GM04503 (cell line): ENCODE measurements around the gene RIC8B.

Experiments used
- DNase-seq: peaks from one replicate; pipeline ENCODE4 v3.0.0-alpha.2; 2012; ENCODE audit warnings: low read depth

RIC8B gene

DNA sequence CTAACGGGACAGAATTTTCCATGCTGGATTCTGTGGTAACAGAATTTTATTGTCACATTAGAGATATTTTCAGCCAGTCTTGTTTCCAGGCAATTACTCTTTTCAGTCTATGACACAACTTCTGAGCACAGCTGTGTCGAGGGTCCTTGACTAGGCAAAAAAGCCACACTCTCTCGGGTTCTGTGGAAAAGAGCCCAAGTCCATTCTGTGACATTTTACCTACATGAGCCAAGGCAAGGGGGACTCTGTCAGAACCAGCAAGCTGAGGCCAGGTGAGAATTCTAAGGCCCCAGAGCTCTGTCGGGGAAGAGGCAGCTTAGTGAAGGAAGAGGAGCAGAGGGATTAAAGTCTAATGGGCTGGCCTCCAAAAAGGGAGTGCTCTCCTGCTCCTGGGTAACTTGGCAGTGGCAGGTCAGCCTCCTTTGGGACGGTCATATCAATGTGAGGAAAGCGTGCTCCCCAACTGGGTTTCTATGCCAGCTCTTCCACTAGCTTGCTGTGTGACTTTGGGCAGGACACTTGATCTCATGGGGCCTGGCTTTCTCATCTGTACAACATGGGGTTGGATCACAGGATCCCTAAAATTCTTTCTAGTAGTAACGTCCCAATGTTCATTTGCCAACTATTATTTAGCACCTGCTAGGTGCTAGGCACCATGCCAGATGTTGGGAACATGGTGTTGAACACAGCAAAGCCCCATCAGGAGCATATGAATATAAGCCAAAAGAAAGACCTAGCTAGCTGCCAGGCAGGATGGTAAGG, 16.0 kb upstream of the RIC8B start:
- no peak for DNase-seq

DNA sequence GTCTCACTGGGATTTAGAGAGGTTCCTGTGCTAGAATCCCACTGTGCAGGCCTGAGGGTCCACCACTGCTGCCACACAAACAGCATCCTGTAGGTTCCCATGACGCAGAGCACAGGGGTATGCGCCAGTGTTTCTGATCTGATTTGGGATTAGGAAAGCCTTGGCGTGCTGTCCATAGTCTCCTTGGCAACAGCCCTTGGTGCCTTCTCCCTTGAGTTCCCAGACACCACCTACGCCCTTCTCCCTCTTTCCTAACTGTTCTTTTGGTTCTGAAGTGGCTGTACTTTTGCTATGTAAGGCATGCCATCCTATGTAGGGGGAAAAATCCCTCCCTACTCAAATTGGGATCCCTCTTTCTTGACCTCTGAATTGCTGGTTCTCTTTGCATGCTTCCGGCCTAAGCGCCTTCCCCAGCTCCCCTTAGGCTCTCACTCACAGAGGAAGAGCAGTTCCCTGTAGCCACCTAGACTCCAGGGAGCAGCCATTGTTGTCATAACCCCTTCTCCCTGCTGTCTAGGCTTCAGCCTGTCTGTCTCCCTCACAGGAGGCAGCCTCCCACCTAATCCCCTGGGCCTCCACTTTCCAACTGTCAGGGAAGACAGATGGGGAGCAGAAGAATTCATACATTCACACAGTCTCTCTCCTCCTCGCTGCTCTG, 14.8 kb upstream of the RIC8B start:
- no peak for DNase-seq

DNA sequence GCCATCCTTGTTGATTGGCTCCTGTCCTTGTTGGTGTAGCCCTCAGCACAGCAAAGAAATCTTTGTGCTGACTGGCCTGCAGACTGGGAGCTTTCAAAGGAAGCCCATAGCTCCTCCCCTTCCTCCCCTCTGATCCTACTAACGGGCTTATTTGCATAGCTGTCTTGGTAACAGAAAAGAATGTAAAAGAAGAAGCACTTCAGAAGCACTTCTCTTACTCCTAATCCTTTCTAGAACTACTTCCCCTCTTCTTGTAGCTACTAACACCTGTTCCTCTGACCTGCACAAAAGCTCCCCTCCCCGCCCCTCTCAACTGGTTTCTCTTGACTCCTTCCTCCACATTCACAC, 14.3 kb upstream of the RIC8B start:
- DNase-seq = no peak

DNA sequence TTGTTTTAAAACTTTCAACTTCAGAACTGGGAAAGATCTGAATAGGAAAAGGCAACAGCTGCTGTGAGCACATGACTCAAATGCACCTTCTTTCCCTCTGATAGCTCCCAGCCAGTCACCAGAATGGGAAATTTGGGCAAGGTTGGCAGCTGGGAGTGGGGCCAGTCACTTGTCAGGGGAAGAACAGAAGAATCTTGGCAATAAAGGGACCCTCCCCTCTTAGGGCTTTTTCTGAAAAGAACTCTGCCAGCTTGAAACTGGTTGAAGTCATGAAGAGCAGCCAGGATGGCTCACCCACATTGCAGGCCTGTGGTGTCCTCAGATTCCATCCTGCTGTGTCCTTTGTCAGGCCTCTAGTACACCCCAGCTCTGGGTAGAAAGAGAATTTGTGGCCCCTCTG, 10.3 kb upstream of the RIC8B start:
- no peak for DNase-seq

DNA sequence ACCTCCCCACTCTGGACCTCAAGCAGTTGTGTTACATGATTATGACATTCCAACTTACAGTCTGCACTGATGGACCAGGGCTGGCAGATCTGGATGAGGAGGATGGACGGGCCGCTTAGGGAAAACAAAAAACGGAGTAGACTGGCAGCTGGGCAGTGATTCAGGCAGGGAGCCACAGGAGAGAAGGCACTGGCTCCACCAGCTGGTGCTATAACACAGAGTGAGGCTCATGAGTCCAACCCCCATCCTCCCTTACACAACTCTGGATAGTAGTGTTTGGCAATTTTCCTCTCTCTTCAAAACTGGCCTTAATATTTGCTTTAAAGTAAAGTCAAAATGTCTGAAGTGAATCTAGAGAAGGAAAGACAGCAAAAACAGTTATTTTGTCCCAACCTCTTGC, 9.7 kb upstream of the RIC8B start:
- DNase-seq = no peak

DNA sequence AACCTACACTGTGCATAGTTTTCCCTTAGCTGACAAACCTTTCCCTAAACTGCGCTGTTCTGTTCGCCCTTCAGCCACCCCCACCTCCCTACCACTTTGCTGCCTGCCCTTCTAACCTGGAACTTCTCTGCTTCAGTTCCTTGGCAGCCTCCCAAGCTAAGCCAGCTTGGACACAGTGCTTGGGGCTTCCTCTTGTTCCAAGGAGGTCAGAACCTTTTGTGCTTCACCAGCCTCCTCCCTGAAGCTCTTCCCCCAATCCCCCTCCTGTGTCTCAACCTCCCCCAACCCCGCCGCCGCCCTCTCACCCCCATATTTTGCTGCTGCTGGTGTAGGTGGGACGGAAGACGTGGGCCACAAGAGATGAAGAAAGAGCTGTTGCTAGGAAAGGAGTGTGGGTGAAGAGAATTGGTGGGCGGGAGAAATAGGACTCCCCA, 8.1 kb upstream of the RIC8B start:
- DNase-seq = no peak

DNA sequence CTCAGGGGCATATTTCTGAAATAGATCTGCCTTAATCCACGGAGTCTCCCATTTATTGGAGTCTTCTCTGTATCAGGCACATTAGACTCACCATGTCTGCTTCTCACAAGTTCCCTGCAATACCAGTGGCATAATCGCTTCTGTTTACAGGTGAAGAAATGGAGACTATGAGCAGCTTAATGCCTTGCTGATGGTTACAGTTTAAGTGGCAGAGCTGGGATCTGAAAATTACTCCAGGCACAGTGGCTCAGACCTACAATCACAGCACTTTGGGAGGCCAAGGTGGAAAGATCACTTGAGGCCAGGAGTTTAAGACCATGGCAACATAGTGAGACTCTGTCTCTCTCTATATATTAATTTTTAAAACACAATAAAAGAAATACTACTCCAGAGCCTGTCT, 7.3 kb upstream of the RIC8B start:
- no peak for DNase-seq

DNA sequence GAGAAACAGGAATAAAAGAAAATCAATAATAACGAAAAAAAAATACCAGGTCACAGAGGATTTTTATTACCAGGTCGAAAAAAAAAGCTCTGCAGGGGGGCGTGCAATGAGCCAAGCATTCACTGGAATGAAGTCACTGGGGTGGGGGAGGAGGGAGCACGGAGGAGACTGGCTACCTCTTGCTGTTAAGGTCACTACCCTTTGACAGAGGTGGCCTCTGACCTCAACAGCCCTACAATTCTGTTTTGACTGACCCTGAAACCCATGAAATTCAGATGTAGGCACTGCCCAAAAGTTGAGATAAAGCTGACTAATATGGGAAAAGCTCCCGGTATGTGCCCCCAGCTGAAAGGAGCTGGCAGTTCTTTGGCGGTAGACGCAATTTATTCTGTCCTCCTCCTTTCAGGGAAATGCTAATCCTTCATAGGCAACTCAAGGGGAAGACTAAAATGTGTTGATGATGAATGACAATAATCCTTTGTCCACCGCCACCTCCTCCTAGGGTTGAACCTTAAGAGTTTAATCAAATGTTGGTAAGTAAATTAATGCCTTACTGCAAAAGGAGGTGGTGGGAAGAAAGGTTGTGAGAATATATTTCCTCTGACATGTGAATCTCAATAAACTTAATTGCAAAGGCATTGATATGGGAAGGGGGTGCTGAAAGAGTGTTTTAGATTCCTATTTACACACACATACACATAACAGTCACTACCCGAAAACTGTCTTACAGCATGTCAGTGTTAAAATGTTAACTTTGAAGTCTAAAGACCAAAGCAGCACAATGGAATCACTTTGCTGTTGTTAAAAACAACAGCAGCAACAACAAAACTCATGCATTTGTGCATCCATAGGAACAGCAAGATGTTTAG, 6.3 kb upstream of the RIC8B start:
- DNase-seq = no peak

DNA sequence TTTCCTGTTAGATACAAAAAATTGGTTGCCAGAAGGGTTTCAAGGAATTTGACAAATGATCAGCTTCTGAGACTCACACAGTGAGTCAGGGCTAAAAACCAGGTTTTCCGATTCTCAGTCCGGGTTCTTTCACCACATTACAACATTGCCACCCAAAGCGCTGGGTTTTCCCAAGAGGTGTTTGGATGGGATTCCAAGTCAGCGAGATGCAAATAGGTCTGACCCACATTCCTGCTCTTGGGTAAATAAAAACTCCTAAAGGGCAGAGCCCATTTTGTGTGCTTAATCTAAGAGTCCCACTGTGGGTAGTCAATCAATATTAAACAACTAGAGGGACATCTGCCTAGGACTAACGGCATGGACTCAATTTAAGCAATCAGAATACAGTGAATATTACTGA, 5.4 kb upstream of the RIC8B start:
- DNase-seq = peak; percentile 27

DNA sequence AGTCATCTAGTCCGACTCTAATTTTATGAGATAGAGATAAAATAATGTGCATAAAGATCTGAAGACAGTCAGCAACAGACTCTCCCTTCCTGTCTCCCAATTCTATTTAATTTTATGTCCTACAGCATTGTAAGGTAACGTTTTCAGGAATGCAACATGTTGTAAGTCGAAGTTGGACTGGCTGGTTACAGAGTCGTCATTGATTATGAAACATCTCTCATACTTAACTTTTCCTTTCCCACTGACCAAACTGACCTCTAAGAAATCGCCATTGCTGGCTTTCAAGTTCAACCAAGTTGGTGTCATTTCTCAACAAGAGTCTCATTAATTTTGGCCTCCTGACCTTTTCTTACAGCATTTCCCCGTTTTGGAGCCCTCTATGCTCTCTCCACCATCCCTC, 4.9 kb upstream of the RIC8B start:
- no peak for DNase-seq

DNA sequence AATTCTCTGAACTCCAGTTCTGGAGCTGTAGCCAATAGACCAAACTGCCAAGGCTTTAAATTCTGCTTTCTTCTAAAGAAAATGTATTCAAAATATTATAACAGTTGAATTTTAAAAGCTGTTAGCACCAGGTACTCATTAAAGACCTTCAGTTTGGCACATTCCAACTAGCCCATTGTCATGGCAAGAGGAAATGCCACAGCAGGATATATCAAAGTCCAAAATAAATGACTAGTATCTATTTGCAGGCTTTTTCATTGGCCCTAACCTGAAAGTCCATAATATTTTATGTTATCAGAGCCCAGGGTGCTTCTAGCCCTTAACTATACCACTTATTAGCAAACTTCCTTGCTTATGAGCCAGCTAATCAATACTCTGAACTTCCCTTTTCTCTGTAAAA, 3.1 kb upstream of the RIC8B start:
- no peak for DNase-seq

DNA sequence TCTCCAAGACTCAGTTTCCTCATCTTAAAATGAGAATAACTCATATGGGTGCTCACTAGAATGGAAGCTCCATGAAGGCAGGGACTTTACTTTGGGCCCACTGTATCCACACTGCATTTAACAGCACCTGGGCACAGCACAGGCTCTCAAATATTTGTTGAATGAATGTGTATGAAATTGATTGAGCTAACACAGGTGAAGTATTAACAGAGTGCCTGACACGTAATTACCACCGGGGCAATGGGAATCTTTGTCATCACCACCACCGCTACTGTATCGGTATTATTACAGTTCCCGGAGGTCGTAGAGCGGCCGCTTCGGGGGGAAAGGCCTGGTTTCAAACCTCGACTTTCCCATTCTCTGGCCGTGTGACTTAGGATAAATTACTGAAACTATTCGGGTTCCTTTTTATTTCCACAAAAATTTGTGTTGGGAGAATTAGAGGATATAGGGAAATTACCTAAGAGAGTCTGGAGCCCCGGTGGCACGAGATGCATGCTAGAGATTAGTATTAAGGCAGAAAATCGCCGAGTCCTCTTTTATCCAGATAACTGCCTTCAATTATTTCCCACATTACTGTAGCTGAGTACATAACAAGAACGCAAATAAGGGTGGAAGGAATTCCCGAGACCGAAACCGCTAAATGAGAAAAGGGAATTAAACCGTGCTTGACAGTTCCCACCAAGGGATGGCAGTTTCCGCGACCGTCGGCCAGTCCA, 1.0 kb upstream of the RIC8B start:
- no peak for DNase-seq

DNA sequence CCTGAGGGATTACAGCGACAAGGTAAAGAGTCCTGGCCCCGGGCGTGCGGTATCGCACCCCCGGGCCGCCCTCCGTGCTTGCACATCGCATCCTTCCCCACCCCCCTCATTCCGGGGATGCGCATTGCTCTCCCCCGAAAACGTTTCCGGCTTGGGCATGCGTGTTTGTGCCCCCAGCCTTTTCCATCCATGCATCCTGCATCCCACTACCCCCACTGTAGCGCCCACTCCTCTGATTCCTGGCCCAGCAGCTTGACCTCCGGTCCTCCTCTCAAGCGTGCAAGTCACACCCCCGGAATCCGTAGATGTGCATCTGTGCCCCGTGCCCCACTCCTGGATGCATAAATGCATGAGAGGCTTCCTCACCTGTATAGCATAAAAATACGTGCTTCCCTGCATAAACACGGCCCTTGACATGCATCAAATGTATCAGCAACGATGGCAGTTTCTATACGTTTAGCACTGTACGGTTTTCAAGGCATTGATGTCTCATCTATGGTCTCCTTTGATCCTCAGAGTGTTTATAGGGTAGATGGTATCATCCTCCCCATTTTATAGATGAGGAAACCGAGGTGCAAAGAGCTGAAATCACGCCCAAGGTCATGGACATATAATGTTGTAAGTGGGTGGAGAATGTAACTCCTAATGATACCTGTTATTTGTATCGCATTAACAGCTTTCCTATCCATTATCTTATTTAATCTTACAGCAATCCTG, 484 bp downstream of the RIC8B start:
- no peak for DNase-seq

DNA sequence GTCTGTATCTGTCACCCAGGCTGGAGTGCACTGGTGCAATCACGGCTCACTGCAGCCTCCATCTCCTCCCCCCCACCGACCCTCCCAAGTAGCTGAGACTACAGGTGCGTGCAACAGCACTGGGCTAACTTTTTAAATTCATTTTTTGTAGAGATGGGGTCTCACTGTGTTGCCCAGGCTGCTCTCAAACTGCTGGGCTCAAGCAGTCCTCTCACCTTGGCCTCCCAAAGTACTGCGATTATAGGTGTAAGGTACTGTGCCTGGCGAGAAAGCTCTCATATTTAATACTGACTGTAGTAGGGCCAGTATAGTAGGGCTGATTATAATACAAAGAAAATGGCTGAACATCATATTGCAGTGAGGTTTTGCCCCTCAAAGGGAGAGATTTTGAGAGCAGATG, 2.4 kb downstream of the RIC8B start:
- no peak for DNase-seq

DNA sequence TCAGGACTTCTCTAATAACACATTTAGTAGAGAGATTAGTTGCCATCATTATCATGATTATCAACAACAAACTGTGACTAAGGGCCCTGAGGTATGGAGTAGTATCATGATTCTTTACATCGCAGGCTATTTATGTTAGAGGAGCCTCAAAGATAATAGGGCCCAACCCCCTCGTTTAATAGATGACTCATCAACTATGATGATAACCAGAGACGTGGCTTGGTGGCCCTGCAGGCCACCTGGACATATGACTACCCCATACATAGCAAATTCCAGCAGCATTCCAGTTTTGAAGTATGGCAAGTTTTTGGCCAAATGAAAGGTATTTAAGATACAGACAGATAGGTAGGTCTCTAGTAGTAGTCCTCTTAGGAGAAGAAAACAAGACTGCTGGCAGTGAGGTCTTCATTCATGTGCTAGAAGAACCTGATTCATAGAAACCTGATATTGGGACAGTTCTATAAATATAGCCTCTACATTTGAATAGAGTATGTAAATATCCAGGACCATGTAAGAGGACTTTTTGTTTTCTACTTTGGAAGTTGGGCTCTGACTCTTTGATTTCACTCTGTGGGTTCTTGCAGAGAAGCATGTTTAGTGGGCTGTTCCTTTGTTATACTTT, 5.6 kb downstream of the RIC8B start:
- no peak for DNase-seq

DNA sequence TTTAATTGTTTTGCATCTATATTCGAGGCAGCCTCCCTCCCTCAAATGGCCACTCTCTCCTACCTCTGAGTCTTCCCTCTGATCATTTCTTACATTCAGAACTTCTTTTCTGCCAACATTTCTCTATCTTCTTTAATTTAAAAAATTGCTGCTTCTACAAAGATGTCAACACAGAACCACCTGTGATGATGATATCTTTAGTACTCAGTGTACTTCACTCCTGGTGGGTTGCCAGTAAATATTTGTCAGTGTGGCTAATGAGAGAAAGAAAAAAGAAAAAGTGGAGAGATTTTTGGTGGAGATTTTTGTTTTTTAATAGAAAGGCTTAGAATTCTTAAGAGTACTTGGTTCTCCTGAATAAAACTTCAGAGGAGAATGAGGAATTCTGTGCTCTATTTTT, 8.1 kb downstream of the RIC8B start:
- no peak for DNase-seq

DNA sequence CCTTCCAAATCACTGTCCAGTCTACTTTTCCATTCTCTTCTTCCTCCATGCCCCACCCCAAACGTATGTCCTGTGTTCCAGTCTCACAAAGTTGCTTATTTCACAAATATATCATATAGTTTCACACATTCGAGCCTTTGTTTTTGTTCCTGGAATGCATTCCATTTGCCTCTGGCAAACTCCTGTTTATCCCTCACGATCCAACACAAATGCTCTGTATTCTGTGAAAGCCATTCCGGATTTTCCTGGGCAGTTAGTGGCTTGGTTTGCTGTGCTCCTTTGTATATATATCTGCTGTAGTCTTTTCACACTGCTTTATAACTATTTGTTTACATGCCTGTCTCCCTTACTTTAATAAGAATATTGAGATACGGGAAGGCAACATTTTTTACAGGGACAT, 9.0 kb downstream of the RIC8B start:
- no peak for DNase-seq

DNA sequence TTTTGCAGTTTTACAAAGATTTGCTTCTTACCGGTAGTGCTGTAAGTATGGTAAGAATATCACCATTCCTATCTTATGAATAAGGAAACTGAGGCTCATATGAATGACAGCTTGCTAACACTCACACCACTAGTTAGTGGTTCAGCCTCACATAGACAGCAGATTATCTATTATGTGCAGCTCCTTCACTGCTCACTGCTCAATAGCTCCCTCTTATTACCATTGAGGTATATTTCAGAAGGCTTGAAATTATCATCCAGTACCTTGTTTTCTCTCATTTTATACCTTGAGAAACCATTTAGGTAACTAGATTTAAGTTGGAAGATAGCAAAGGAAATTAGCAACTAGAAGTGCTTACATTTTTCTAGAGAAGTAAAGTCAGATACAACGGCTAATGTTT, 15.5 kb downstream of the RIC8B start:
- no peak for DNase-seq

DNA sequence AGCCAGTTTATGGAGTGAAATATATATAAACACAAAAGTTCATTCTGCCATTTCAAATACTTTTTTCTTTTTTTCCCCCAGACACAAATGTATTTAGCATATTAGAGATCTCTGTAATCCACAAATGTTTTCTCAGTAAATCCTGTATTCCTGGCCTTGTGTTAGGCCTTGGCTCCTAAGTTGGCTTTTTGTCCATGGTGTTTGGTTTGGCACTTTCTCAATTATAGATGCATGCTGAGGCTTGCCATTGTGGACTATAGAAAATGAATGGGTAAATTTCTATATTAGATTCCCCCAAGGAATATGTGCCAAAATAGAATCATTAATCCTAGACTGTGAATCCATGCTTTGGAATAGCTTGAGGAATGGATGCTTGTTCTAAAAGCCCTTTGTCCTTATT, 17.0 kb downstream of the RIC8B start:
- DNase-seq = no peak

DNA sequence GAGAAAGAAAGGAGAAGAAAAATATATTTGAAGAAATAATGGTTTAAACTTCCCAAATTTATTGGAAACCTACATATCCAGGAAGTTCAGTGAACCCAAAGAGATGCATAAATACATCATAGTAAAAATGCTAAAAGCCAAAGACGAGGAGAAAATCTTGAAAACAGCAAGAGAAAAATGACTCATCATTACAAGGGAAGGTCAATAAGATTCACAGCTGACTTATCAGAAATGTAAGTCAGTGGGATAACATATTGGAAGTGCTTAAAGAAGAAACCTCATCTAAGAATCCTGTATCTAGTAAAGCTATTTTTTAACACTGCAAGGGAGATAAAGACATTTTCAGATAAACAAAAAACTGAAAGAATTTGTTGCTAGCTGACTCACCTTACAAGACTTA, 19.9 kb downstream of the RIC8B start:
- DNase-seq = no peak

DNA sequence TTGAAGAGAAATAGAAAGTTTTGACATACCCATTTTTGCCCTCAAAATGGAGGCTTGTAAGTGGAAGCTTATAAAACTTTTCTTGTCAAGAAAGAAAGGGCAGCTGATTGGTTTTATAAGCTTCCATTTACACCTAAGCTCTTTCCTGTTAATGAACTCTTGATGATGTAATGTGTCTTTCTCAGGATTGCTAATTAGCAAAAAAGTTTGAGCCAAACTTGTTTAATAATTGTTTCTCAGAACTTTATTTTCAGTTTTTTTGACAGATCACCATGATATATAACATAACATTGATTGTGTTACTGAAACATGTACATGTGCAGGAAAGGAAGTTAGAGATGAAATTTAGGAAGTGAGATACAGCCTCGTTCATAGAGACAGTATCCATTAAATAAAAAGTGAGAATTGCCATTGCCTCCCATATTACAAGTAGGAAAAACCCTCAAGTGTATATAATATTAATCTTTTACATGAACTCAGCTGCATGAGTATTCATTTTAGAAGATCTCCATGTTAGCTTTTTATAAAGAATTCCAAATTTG, 26.8 kb downstream of the RIC8B start:
- no peak for DNase-seq
